Endodermal cell (in vitro differentiated cells): ENCODE data around the gene MAD2L1BP. TPM values are rescaled to one million over a fixed set of nuclear protein-coding genes. Genes with fewer than 3 reads are reported as not detected.

Experiments
- DNase-seq: peaks from one replicate; pipeline ENCODE4 v3.0.0-alpha.2; 2017
- H3K27ac ChIP-seq: 2 replicates; pipeline ENCODE4 v1.5.1; 2013; ENCODE audit warnings: mild to moderate bottlenecking, low read depth, low read length, moderate library complexity
- H3K27me3 ChIP-seq: 2 replicates; pipeline ENCODE4 v1.6.1; 2013; ENCODE audit warnings: mild to moderate bottlenecking, low read length, moderate library complexity; ENCODE audit not compliant: insufficient read depth, control insufficient read depth, poor library complexity, severe bottlenecking
- H3K36me3 ChIP-seq: 2 replicates; pipeline ENCODE4 v1.7.0; 2013; ENCODE audit warnings: mild to moderate bottlenecking, low read length, moderate library complexity; ENCODE audit not compliant: control insufficient read depth, insufficient read depth
- H3K4me1 ChIP-seq: one replicate; pipeline ENCODE4 v1.7.0; 2013; ENCODE audit warnings: low read length; ENCODE audit not compliant: control insufficient read depth, insufficient read depth
- H3K4me3 ChIP-seq: 2 replicates; pipeline ENCODE4 v1.5.1; 2013; ENCODE audit warnings: mild to moderate bottlenecking, low read length, moderate library complexity
- H3K9ac ChIP-seq: 2 replicates; pipeline ENCODE4 v1.6.1; 2013; ENCODE audit warnings: mild to moderate bottlenecking, low read length, moderate library complexity; ENCODE audit not compliant: poor library complexity, severe bottlenecking; ENCODE audit errors: extremely low read depth
- H3K9me3 ChIP-seq: 2 replicates; pipeline ENCODE4 v1.6.1; 2013; ENCODE audit warnings: mild to moderate bottlenecking, low read length, moderate library complexity; ENCODE audit not compliant: control insufficient read depth
- H3K27ac Mint-ChIP-seq: 2 replicates; pipeline ENCODE4 v1.8.0; 2020; ENCODE audit warnings: mixed read lengths
- H3K27me3 Mint-ChIP-seq: 2 replicates; pipeline ENCODE4 v1.8.0; 2021; ENCODE audit warnings: mild to moderate bottlenecking, mixed read lengths; ENCODE audit not compliant: insufficient read depth
- H3K36me3 Mint-ChIP-seq: 2 replicates; pipeline ENCODE4 v1.8.0; 2020; ENCODE audit warnings: low read depth, mixed read lengths
- H3K4me1 Mint-ChIP-seq: 2 replicates; pipeline ENCODE4 v1.8.0; 2020; ENCODE audit warnings: mixed read lengths
- H3K4me3 Mint-ChIP-seq: 2 replicates; pipeline ENCODE4 v1.8.0; 2020; ENCODE audit warnings: mild to moderate bottlenecking, moderate library complexity, mixed read lengths
- H3K9me3 Mint-ChIP-seq: 2 replicates; pipeline ENCODE4 v1.8.0; 2020; ENCODE audit warnings: mild to moderate bottlenecking, mixed read lengths
- WGBS, 2 experiments: methylation state at CpG; one replicate each; pipeline versions ENCODE4 v1.1.5 to v1.1.7; 2013; ENCODE audit warnings: missing lambda C conversion rate in 2 of 2, mixed read lengths in 1 of 2; ENCODE audit not compliant: insufficient coverage in 1 of 2, insufficient read length in 1 of 2; 5-methylcytosine and 5-hydroxymethylcytosine counted together
- total RNA-seq, 2 donors: library from RNA; stranded (reverse); fragmentation: NEBNext Ultra II Directional in 1 of 2; extraction: Animal tissue kit (Norgen Biotek cat#: 25700) in 1 of 2; gene quantifications; 2 replicates in 1 of 2; 3 replicates in 1 of 2; pipeline ENCODE4 v1.2.1, GENCODE V29; 2021
- TF ChIP-seq, protein P1 (sequence below): fragments of 200-600 bp; sonication (generic); conservative IDR thresholded peaks from 2 replicates; pipeline ENCODE4 v1.5.0; 2021; ENCODE audit warnings: antibody characterized with exemption, mild to moderate bottlenecking

Gene MAD2L1BP
- total RNA-seq, 2 donors from 2014 or later: 32.7 to 41.5 TPM

DNA sequence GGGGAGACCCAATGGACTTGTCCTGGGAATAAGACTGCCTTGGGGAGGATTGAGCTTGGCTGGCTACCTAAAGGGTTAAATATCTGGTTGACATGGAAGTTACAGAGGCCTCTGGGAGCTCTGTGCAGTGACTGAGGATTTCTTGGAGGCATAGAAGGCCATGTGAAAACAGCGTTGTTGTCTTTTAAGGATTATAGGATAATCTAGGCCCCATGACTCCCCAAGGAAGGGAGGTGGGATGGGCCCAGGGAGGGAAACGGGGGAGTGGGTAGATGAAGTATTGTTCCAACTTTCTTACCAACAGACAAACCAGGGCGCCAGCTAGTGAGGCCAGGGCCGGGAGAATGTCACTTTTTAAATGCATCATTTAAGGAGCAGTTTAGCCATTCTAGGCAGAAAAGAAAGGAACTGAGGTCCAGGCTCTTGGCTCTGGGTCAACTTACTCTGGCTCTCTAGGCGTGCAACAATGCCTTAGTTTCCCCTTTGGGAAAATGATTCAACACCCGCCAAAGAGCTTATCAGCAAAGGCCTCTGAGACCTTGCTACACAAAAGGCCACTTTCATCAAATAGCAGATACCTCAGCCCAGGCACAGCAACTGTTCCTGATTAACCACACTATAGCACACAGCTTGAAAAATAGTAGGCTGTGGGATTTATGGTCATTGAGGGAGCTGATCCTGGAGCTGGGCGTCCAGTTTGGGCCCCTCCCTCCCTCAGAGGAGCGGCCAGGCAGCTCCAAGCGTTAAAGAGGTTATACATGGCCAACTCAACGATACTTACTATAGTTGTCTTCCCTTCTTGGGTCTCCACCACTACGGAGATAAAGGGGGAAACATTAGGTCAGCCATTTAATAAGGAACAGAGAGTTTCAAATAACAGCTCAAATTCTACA lies 44.9 kb downstream of the MAD2L1BP start:
- TF ChIP-seq, protein P1, sequence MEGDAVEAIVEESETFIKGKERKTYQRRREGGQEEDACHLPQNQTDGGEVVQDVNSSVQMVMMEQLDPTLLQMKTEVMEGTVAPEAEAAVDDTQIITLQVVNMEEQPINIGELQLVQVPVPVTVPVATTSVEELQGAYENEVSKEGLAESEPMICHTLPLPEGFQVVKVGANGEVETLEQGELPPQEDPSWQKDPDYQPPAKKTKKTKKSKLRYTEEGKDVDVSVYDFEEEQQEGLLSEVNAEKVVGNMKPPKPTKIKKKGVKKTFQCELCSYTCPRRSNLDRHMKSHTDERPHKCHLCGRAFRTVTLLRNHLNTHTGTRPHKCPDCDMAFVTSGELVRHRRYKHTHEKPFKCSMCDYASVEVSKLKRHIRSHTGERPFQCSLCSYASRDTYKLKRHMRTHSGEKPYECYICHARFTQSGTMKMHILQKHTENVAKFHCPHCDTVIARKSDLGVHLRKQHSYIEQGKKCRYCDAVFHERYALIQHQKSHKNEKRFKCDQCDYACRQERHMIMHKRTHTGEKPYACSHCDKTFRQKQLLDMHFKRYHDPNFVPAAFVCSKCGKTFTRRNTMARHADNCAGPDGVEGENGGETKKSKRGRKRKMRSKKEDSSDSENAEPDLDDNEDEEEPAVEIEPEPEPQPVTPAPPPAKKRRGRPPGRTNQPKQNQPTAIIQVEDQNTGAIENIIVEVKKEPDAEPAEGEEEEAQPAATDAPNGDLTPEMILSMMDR: no peak
- Mint-ChIP-seq H3K4me3 (no peak overlapping the region), H3K27me3 (no peaks in the 10 kb centered on the region), H3K27ac (peak overlapping the region; percentile 65), H3K4me1 (peaks cover 39% of the 10 kb centered on the region), H3K36me3 (peaks cover 34% of the 10 kb centered on the region), H3K9me3 (no peaks in the 10 kb centered on the region)
- no peak overlapping the region for H3K27ac ChIP-seq
- peaks cover 23% of the 10 kb centered on the region for H3K4me1 ChIP-seq
- H3K4me3 ChIP-seq: no peak overlapping the region
- no peak for DNase-seq
- peaks cover 69% of the 10 kb centered on the region for H3K36me3 ChIP-seq
- no peaks in the 10 kb centered on the region for H3K9me3 ChIP-seq
- H3K27me3 ChIP-seq: no peaks in the 10 kb centered on the region
- 91 to 98% methylated on average over 9 to 11 of the region's 11 CpGs for WGBS, 2 experiments
- no peak overlapping the region for H3K9ac ChIP-seq

DNA sequence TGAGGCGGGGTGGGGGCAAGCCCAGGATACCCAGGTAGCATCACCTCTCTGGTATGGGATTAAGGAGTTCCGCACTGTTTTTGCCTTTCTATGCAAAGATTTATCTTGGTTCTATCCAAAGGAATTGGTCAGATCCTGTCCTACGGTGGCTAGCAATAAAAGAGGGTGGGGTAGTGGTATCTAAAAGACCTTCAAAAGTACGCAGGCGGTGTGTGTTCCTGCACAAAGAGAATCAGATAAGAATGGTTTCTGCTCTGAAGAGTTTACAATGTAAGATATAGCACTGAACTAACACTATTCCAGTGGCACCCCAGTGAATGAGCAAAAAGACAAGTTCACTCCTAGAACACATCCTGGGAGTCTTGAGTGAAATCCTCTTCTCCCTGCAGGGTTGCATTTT lies 45.7 kb downstream of the MAD2L1BP start:
- Histone ChIP-seq H3K4me1 (peaks cover 23% of the 10 kb centered on the region), H3K27me3 (no peaks in the 10 kb centered on the region), H3K36me3 (peaks cover 66% of the 10 kb centered on the region), H3K4me3 (no peak overlapping the region), H3K27ac (no peak overlapping the region), H3K9ac (no peak overlapping the region), H3K9me3 (no peaks in the 10 kb centered on the region)
- no peak overlapping the region for H3K4me3 Mint-ChIP-seq
- DNase-seq: no peak
- no peaks in the 10 kb centered on the region for H3K9me3 Mint-ChIP-seq
- peaks cover 44% of the 10 kb centered on the region for H3K4me1 Mint-ChIP-seq
- H3K27me3 Mint-ChIP-seq: no peaks in the 10 kb centered on the region
- 95% methylated on average over 5 of the region's 5 CpGs; no CpG with 5 or more reads in 1 of the 2 experiments for WGBS, 2 experiments
- TF ChIP-seq, protein P1: no peak
- H3K27ac Mint-ChIP-seq: peak overlapping the region; percentile 5
- H3K36me3 Mint-ChIP-seq: peaks cover 27% of the 10 kb centered on the region

DNA sequence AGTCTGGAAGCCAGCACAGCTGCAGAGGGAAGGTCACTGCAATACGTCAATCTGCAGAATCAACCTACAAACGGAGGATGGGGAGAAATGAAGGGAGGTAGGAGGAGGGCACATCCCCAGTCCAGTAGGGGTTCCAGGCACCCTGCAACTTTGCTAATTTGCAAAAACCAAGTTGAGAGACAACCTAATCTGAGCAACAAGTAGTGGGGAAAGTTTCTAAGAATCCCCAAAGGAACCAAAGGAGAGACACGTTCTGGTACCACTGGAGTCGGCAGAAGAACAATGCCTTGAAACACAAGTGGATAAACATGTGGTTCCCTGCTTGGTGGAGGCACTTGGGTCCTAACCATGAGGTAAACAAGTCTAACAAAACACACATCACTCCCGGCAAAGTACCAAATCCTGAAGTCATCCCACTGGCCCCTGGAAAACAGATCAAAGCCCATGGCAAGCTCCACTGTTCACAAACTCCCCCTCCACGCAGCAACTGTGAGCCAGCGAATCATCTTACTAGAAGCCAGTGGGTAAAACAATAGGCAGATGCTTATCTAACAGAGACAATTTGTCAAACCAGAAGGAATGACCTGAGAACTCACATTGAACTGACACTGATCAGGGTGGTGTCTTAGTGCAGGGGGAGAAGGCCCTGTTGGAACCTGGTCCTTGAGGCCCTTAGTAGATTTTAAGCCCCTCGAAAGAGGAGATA lies 47.2 kb downstream of the MAD2L1BP start:
- Histone ChIP-seq H3K4me1 (peaks cover 23% of the 10 kb centered on the region), H3K27ac (no peak overlapping the region), H3K27me3 (no peaks in the 10 kb centered on the region), H3K36me3 (peaks cover 50% of the 10 kb centered on the region), H3K9ac (no peak overlapping the region), H3K4me3 (peak overlapping the region; percentile 7), H3K9me3 (no peaks in the 10 kb centered on the region)
- Mint-ChIP-seq H3K27ac (peak overlapping the region; percentile 9), H3K4me1 (peaks cover 53% of the 10 kb centered on the region), H3K4me3 (no peak overlapping the region), H3K27me3 (no peaks in the 10 kb centered on the region), H3K36me3 (peaks cover 22% of the 10 kb centered on the region), H3K9me3 (no peaks in the 10 kb centered on the region)
- TF ChIP-seq, protein P1: no peak
- no peak for DNase-seq
- 84 to 88% methylated on average over 6 to 8 of the region's 8 CpGs for WGBS, 2 experiments
